Measurements from ENCODE around the gene KLHDC7B. TPM values are rescaled to one million over a fixed set of nuclear protein-coding genes. Genes with fewer than 3 reads are reported as not detected.
A peak's percentile ranks its signal among the peaks of the same experiment; 100 is the strongest.

Gene KLHDC7B
- total and polyA plus RNA-seq, 10 of the 15 experiments (the other 5 are each of a cell fraction or from before 2014, with no cell fraction given): 0.05 to 2.2 (median 0.93) TPM; not detected in 2

DNA sequence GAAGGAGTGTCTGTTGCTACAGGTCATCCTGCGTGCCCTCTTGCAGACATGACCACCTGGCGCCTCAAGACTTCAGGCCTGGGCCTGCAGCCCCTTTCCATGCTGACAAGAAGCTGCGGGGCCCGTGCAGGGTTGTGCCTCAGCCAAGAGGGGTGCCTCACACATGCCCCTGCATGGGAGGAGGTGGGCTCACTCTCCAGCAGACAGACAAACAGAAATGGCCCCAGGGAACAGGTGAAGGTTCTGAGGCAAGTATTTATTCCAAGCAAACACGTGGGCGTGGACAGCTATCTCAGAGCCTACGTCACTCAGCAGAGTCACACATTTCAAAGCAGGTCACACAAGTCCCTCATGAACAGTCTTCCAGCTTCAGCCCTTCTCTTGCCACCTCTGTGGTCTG, 22.9 kb downstream of the KLHDC7B start (continued):
- no peak for TF ChIP-seq ZZZ3 (IDR thresholded peaks at IDR 0.05; ENCODE audit: control insufficient read depth, insufficient read length, low read depth)

DNA sequence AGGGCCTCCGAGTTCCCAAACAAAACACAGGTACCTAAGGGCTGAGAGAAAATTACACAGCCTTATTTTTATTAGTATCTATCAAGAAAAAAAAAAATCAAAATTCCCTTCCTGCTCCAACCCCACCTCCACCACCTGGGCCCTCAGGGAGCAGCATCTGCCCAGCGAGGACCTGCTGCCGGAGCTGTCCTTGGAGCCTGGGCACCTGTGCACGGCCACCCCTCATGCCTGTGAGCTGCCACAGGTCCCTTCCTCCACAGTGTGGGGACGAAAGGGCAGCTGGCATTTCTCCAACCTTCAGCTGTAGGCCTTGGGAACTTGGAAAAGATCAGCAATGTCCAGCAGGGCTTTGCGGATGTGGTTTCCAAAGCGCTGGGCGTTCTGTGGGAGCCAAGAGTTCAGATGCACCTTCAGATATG, 23.4 kb downstream of the KLHDC7B start:
- TF ChIP-seq RB1 (IDR thresholded peaks at IDR 0.05; ENCODE audit: borderline replicate concordance): no peak
- no peak for TF ChIP-seq POLR2AphosphoS5 (IDR thresholded peaks at IDR 0.05; ENCODE audit: low read length)
- TF ChIP-seq SRF (IDR thresholded peaks at IDR 0.05; ENCODE audit: low read depth in 2 of 2, low read length in 2 of 2): no peak
- ChIA-PET SMC1A (ENCODE audit: uncharacterized antibody, unreplicated experiment) (no interaction called here), RAD21 (ENCODE audit: unreplicated experiment) (interaction anchor here (1.1 kb wide), 1 partner anchor 14 kb away, joined by 3 read pairs; the partner anchor contains the start of gene CHKB), POLR2A (interaction anchor here (0.6 kb wide), 1 partner anchor 18 kb away, joined by 4 read pairs; no protein-coding TSS in a partner anchor), CTCF (no interaction called here)
- BruUV-seq (replicated peaks): no TSS peak
- in situ Hi-C loops (cut with MboI): no loop called here
- no peak overlapping the region for H3K4me2 ChIP-seq (ENCODE audit: control insufficient read depth, insufficient read depth)
- no peak for DNase-seq (ENCODE audit: low read depth, low spot score)
- H3K4me1 ChIP-seq (ENCODE audit: control insufficient read depth, insufficient read depth, low read length): peaks cover 7% of the 10 kb centered on the region
- no peak overlapping the region for H3K27ac ChIP-seq (ENCODE audit: control insufficient read depth, insufficient read depth)
- no peak for FAIRE-seq
- H3K79me2 ChIP-seq (ENCODE audit: control insufficient read depth, insufficient read depth, low read length): no peaks in the 10 kb centered on the region
- H3K4me3 ChIP-seq: no peak overlapping the region
- H3K36me3 ChIP-seq (ENCODE audit: control insufficient read depth in 2 of 2, insufficient read depth in 2 of 2, low read length in 1 of 2): peaks cover 14 to 17% of the 10 kb centered on the region in 2 experiments; a peak in 3 of 4 replicates
- no peaks in the 10 kb centered on the region for H3K27me3 ChIP-seq (replicated peaks in 1 of 2; ENCODE audit: control insufficient read depth in 2 of 2, insufficient read depth in 2 of 2, low read length in 1 of 2)
- no peak overlapping the region for H3K9ac ChIP-seq (ENCODE audit: control insufficient read depth, insufficient read depth, low read length)
- H4K20me1 ChIP-seq (ENCODE audit: control insufficient read depth, insufficient read depth): no peaks in the 10 kb centered on the region
- intact Hi-C loops (cut with micrococcal nuclease; ENCODE audit: unreplicated experiment): no loop called here
- H2AFZ ChIP-seq (ENCODE audit: control insufficient read depth, low read depth, low read length): no peak overlapping the region
- ATAC-seq: no peak
- WGBS (ENCODE audit: insufficient coverage, insufficient replicate concordance, low lambda C conversion rate, missing lambda C conversion rate): 85% methylated on average over 8 of the region's 8 CpGs
- no peaks in the 10 kb centered on the region for H3K9me3 ChIP-seq (replicated peaks; ENCODE audit: control insufficient read depth, insufficient read depth, low read length)

DNA sequence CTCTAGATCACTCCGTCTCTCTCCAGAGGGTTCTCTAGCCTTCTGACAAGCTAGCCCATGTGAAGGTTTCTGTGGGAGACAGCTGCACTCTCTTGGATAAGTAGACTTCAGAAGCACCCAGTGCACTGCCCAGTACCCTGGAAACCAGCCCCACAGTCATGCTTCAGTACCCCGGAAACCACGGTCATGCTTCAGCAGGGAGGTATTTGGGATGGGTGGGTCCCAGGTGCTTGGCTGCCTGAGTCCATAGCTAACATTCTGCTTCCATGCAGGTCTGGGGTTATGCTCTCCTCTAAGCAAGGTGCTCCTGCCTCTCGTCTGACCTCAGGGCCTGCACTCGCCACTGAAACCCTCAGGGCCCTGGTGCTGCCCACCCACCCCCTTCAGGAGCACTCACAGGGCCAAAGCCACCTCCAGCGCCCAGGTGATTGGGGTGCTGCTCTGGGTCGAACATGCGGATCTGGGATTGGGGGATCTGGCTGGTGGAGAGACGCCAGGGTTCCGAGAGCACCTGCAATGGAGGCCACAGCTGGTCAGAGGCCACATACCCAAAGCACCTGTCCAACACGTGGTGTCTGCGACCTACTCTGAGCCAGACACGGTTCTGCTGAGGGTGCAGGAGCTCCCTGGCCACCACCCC, 24.3 kb downstream of the KLHDC7B start:
- intact Hi-C loops (cut with micrococcal nuclease; ENCODE audit: unreplicated experiment) (no loop called here), in situ Hi-C loops (cut with MboI) (no loop called here)
- FAIRE-seq: no peak
- no peaks in the 10 kb centered on the region for H3K9me3 ChIP-seq (replicated peaks; ENCODE audit: control insufficient read depth, insufficient read depth, low read length)
- H3K36me3 ChIP-seq (ENCODE audit: control insufficient read depth in 2 of 2, insufficient read depth in 2 of 2, low read length in 1 of 2): peaks cover 14 to 20% of the 10 kb centered on the region in 2 experiments; a peak in 3 of 4 replicates
- H3K27ac ChIP-seq (ENCODE audit: control insufficient read depth, insufficient read depth): no peak overlapping the region
- no peak overlapping the region for H2AFZ ChIP-seq (ENCODE audit: control insufficient read depth, low read depth, low read length)
- ChIA-PET RAD21 (ENCODE audit: unreplicated experiment) (interaction anchor here (1.1 kb wide), 1 partner anchor 13 kb away, joined by 3 read pairs; the partner anchor contains the start of gene CHKB), CTCF (no interaction called here), POLR2A (interaction anchor here (0.6 to 0.8 kb wide), 2 partner anchors 12 to 19 kb away, joined by 3 to 4 read pairs; partner anchors contain the start of gene CHKB), SMC1A (ENCODE audit: uncharacterized antibody, unreplicated experiment) (no interaction called here)
- no TSS peak for BruUV-seq (replicated peaks)
- peak; percentile 89 for ATAC-seq
- no peaks in the 10 kb centered on the region for H4K20me1 ChIP-seq (ENCODE audit: control insufficient read depth, insufficient read depth)
- H3K4me2 ChIP-seq (ENCODE audit: control insufficient read depth, insufficient read depth): no peak overlapping the region
- no peak overlapping the region for H3K9ac ChIP-seq (ENCODE audit: control insufficient read depth, insufficient read depth, low read length)
- H3K79me2 ChIP-seq (ENCODE audit: control insufficient read depth, insufficient read depth, low read length): no peaks in the 10 kb centered on the region
- 61% methylated on average over 13 of the region's 13 CpGs for WGBS (ENCODE audit: insufficient coverage, insufficient replicate concordance, low lambda C conversion rate, missing lambda C conversion rate)
- DNase-seq (ENCODE audit: low read depth, low spot score): no peak
- TF ChIP-seq PAX5 (IDR thresholded peaks at IDR 0.05; ENCODE audit: borderline replicate concordance, low read depth, low read length) (peak; percentile 64; the same call in 1 of the 2 replicates), TARDBP (IDR thresholded peaks at IDR 0.05; ENCODE audit: borderline replicate concordance) (no peak)
- no peak overlapping the region for H3K4me3 ChIP-seq
- H3K27me3 ChIP-seq (replicated peaks in 1 of 2; ENCODE audit: control insufficient read depth in 2 of 2, insufficient read depth in 2 of 2, low read length in 1 of 2): no peaks in the 10 kb centered on the region
- peaks cover 7% of the 10 kb centered on the region for H3K4me1 ChIP-seq (ENCODE audit: control insufficient read depth, insufficient read depth, low read length)

Measured in GM12878 (cell line).